ENCODE results near the gene FGF14.
"Not testable (repeated sequence)": the region's sequence is repeated elsewhere in the genome, so short reads cannot be mapped to it uniquely, and the experiment has no call there.

The FGF14 gene

DNA sequence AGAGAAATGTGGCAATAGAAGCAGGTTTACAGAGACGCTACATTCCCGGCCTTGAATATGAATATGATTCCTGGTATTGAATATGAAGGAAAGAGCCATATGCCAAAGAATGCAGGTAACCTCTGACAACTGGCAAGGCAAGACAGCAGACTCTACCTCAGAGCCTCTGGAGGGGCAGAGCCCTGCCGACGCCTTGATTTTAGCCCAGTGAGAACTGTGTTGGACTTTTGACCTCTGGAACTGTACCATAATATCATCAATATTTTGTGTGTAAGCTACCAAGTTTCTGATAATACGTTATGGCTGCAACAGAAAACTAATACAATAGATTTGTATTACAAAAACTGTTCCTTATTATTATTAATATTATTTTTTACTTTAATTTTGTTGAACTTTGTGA is 219.7 kb downstream of the FGF14 start:
- in situ Hi-C loops (cut with HindIII; ENCODE audit: low pct_ligation_motif_present, low pct_unique_long_range_greater_than_20kb, low sequenced_read_pairs): no loop called here
- no peak for DNase-seq

GRCh38 chr13:102177431-102177830 is 224.4 kb downstream of the FGF14 start:
- in situ Hi-C loops (cut with HindIII; ENCODE audit: low pct_ligation_motif_present, low pct_unique_long_range_greater_than_20kb, low sequenced_read_pairs): no loop called here
- no peak for DNase-seq

GRCh38 chr13:102176846-102177245 is 225.0 kb downstream of the FGF14 start:
- DNase-seq: no peak
- in situ Hi-C loops (cut with HindIII; ENCODE audit: low pct_ligation_motif_present, low pct_unique_long_range_greater_than_20kb, low sequenced_read_pairs): no loop called here

- in situ Hi-C loops (cut with HindIII; ENCODE audit: low pct_ligation_motif_present, low pct_unique_long_range_greater_than_20kb, low sequenced_read_pairs): no loop called here
Observed at GRCh38 chr13:102172406-102172805, 229.4 kb downstream of the FGF14 start.

GRCh38 chr13:102170305-102170704 is 231.5 kb downstream of the FGF14 start:
- no peak for DNase-seq
- in situ Hi-C loops (cut with HindIII; ENCODE audit: low pct_ligation_motif_present, low pct_unique_long_range_greater_than_20kb, low sequenced_read_pairs): no loop called here

More at GRCh38 chr13:102172406-102172805, 229.4 kb downstream of the FGF14 start:
- no peak for DNase-seq

DNA sequence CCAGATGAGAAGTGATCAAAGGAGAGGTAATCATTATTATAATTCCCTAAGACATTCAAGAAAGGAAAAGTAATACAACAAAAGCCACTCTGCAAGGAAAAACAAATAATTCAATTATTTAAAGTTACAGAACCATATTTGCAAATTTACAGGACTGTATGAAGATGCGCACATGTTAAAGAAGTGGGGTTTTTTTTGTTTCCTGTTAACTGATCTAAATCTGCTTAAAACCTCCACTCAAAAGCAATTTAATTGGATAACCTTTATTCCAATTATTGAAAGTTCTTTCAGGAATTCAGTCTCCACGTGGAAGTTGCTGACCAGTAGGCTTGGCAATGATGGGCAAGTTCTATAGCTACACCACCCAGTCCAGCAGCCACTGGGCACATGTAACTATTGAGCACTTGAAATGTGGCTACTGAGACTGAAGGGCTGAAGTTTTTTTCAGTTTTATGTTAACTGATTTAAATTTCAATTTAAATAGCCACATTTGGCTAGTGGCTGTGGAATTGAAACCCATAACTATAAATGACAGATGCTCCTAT is 232.3 kb downstream of the FGF14 start:
- in situ Hi-C loops (cut with HindIII; ENCODE audit: low pct_ligation_motif_present, low pct_unique_long_range_greater_than_20kb, low sequenced_read_pairs): no loop called here
- DNase-seq: no peak

DNA sequence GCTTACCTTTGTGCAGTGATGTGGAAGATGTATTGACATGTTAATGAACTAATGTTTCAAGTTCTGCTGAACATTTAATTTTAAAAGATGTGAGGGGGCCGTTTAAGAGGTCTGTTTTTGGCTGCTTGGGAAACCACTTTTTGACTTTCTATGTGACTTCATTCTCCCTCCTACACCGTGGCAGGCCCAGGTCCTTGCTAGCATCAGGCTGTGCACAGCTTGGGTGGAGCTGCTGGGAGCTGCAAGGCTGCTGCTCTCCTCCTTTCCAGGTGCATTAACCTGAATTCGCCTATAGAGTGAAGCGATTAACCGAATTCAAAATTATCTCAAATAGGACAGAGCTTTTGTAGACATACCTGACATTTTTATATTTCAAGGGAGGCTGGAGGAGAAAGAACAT is 249.1 kb downstream of the FGF14 start:
- DNase-seq: no peak
- in situ Hi-C loops (cut with HindIII; ENCODE audit: low pct_ligation_motif_present, low pct_unique_long_range_greater_than_20kb, low sequenced_read_pairs): no loop called here

DNA sequence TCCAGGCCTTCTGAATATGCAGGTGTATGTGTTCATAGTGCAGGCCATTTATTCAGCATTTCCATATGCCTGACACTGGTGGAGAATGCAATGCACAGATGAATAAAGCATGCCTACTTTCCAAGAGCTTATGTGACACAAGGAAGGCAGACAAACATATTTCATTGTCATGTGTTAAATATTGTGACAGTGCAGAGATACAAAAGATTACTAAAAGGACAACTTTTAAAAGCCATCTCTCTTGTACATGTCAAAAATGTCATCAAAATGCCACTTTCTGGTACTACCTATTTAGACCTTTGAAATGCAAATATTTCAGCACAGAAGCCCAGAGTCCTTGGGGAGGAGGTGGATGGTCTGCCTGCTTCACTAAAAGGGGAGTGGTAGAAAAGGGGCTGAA is 254.5 kb downstream of the FGF14 start:
- in situ Hi-C loops (cut with HindIII; ENCODE audit: low pct_ligation_motif_present, low pct_unique_long_range_greater_than_20kb, low sequenced_read_pairs): no loop called here

GRCh38 chr13:102145750-102146149 is 256.1 kb downstream of the FGF14 start:
- in situ Hi-C loops (cut with HindIII; ENCODE audit: low pct_ligation_motif_present, low pct_unique_long_range_greater_than_20kb, low sequenced_read_pairs): no loop called here
- DNase-seq: no peak

More for the DNA sequence above, 254.5 kb downstream of the FGF14 start:
- no peak for DNase-seq

DNA sequence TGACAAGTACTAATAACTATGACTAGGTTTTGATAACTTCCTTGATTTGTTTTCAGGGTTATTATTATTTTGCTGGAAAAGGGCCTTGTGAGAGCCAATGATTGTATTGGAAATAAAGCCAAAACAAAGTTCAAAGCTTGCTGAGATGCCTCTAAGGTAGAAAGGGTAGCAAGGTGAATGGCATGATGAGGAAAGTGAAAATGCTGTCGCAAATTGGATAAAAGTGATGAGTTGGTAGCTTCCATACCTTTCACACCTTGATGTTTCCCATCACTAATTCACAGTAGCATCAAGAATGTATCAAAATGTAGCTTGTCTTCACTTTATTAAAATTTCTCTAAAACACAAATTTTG is 259.4 kb downstream of the FGF14 start:
- in situ Hi-C loops (cut with HindIII; ENCODE audit: low pct_ligation_motif_present, low pct_unique_long_range_greater_than_20kb, low sequenced_read_pairs): no loop called here
- DNase-seq: no peak

GRCh38 chr13:102141625-102142472 is 260.0 kb downstream of the FGF14 start:
- DNase-seq: peak; percentile 7
- in situ Hi-C loops (cut with HindIII; ENCODE audit: low pct_ligation_motif_present, low pct_unique_long_range_greater_than_20kb, low sequenced_read_pairs): no loop called here

DNA sequence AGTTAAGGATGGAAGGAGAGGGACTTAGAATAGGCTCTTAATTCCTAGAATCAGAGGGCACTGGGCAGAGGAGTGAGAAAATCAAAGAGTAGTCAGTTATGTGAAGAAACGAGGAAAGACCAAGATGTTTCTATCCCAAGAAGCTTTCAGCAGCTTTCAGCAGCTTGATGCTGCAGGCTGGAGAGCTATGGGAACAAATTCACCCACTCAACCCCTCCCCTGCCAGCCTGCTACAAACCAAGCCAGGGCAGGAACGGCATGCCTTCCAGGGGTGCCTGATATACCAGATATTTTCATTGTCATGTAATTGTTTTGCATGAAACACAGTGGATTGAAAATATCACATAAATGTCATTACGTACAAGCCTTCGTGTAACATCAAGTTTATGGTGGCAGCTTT is 262.2 kb downstream of the FGF14 start:
- no peak for DNase-seq
- in situ Hi-C loops (cut with HindIII; ENCODE audit: low pct_ligation_motif_present, low pct_unique_long_range_greater_than_20kb, low sequenced_read_pairs): no loop called here

GRCh38 chr13:102138635-102139190 is 263.1 kb downstream of the FGF14 start:
- in situ Hi-C loops (cut with HindIII; ENCODE audit: low pct_ligation_motif_present, low pct_unique_long_range_greater_than_20kb, low sequenced_read_pairs): no loop called here
- no peak for DNase-seq

- DNase-seq; in situ Hi-C loops (cut with HindIII; ENCODE audit: low pct_ligation_motif_present, low pct_unique_long_range_greater_than_20kb, low sequenced_read_pairs): not testable (repeated sequence)
Observed at GRCh38 chr13:102137904-102138303, 263.9 kb downstream of the FGF14 start.

- in situ Hi-C loops (cut with HindIII; ENCODE audit: low pct_ligation_motif_present, low pct_unique_long_range_greater_than_20kb, low sequenced_read_pairs): no loop called here
- no peak for DNase-seq
Observed at GRCh38 chr13:102136735-102137296, 265.0 kb downstream of the FGF14 start.

- no peak for DNase-seq
- in situ Hi-C loops (cut with HindIII; ENCODE audit: low pct_ligation_motif_present, low pct_unique_long_range_greater_than_20kb, low sequenced_read_pairs): no loop called here
Observed at GRCh38 chr13:102132777-102133295, 269.0 kb downstream of the FGF14 start.

- DNase-seq: no peak
- in situ Hi-C loops (cut with HindIII; ENCODE audit: low pct_ligation_motif_present, low pct_unique_long_range_greater_than_20kb, low sequenced_read_pairs): no loop called here
Observed at GRCh38 chr13:102131246-102131645, 270.6 kb downstream of the FGF14 start.

DNA sequence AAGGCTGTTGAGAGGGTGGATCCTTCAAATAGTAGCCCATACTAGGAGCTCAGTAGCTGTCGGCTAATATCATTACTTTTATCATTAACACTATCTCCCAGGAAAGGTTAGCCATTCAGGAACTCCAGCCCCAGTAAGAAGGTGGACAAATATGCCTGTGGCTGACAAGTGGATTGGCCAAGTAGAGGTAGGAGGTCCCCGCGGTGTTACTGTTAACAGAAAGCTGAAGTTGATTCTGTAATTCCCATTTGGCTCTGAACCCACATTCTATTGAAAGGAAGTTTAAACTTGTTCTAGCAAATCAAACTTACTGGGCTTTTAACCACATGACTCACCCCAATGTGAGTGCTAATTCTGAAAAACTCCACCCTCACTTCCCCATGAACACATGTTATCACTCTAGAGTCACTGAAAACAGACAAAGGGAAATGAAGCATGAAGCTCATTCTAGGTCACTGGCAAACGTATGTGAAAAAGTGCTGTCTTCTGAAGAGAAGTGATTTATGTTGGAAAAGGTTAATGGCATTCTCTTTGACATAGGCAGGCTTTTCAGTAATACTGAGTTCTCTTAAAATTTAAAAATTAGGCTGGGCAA is 273.5 kb downstream of the FGF14 start:
- in situ Hi-C loops (cut with HindIII; ENCODE audit: low pct_ligation_motif_present, low pct_unique_long_range_greater_than_20kb, low sequenced_read_pairs): no loop called here
- DNase-seq: peak; percentile 36

GRCh38 chr13:102127153-102127552 is 274.7 kb downstream of the FGF14 start:
- in situ Hi-C loops (cut with HindIII; ENCODE audit: low pct_ligation_motif_present, low pct_unique_long_range_greater_than_20kb, low sequenced_read_pairs): no loop called here
- no peak for DNase-seq

Measured in ACHN (cell line).